Measurements from ENCODE around the gene KCNK17.
"Not testable (repeated sequence)": the region's sequence is repeated elsewhere in the genome, so short reads cannot be mapped to it uniquely, and the experiment has no call there.

- TF ChIP-seq, protein P1, sequence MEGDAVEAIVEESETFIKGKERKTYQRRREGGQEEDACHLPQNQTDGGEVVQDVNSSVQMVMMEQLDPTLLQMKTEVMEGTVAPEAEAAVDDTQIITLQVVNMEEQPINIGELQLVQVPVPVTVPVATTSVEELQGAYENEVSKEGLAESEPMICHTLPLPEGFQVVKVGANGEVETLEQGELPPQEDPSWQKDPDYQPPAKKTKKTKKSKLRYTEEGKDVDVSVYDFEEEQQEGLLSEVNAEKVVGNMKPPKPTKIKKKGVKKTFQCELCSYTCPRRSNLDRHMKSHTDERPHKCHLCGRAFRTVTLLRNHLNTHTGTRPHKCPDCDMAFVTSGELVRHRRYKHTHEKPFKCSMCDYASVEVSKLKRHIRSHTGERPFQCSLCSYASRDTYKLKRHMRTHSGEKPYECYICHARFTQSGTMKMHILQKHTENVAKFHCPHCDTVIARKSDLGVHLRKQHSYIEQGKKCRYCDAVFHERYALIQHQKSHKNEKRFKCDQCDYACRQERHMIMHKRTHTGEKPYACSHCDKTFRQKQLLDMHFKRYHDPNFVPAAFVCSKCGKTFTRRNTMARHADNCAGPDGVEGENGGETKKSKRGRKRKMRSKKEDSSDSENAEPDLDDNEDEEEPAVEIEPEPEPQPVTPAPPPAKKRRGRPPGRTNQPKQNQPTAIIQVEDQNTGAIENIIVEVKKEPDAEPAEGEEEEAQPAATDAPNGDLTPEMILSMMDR (conservative IDR thresholded peaks at IDR 0.05; ENCODE audit: low read length), result not testable (repeated sequence)
- not testable (repeated sequence) for TF ChIP-seq EZH2phosphoT487 (IDR thresholded peaks at IDR 0.05; ENCODE audit: borderline replicate concordance)
Measured at GRCh38 chr6:39286596-39286995, 27.6 kb downstream of the KCNK17 start.
